ENCODE data around the gene GOLPH3. TPM values are rescaled to one million over a fixed set of nuclear protein-coding genes. Genes with fewer than 3 reads are reported as not detected.

The GOLPH3 gene
- total RNA-seq, 1 donor from 2014 or later: 72.9 TPM

- TF ChIP-seq CTCF (conservative IDR thresholded peaks at IDR 0.05): no peak
- DNase-seq (ENCODE audit: extremely low spot score, unreplicated experiment): no peak
- H3K9me3 Mint-ChIP-seq: no peaks in the 10 kb centered on the region
- H3K36me3 Mint-ChIP-seq: no peaks in the 10 kb centered on the region
- H3K27ac Mint-ChIP-seq: no peak overlapping the region
- peaks cover 4% of the 10 kb centered on the region for H3K4me1 Mint-ChIP-seq (ENCODE audit: unreplicated experiment)
- H3K27me3 Mint-ChIP-seq: no peaks in the 10 kb centered on the region
- H3K4me3 Mint-ChIP-seq: no peak overlapping the region
Observed at GRCh38 chr5:32207355-32207634, 33.2 kb upstream of the GOLPH3 start.

- no peaks in the 10 kb centered on the region for H3K9me3 Mint-ChIP-seq
- H3K36me3 Mint-ChIP-seq: no peaks in the 10 kb centered on the region
- H3K27me3 Mint-ChIP-seq: no peaks in the 10 kb centered on the region
- TF ChIP-seq CTCF (conservative IDR thresholded peaks at IDR 0.05): no peak
- peaks cover 4% of the 10 kb centered on the region for H3K4me1 Mint-ChIP-seq (ENCODE audit: unreplicated experiment)
- H3K4me3 Mint-ChIP-seq: no peak overlapping the region
- no peak for DNase-seq (ENCODE audit: extremely low spot score, unreplicated experiment)
- no peak overlapping the region for H3K27ac Mint-ChIP-seq
Observed at GRCh38 chr5:32206509-32207354, 32.6 kb upstream of the GOLPH3 start.

GRCh38 chr5:32206053-32206452 lies 31.9 kb upstream of the GOLPH3 start:
- Mint-ChIP-seq H3K4me3 (no peak overlapping the region), H3K27me3 (no peaks in the 10 kb centered on the region), H3K27ac (no peak overlapping the region), H3K9me3 (no peaks in the 10 kb centered on the region), H3K36me3 (no peaks in the 10 kb centered on the region), H3K4me1 (ENCODE audit: unreplicated experiment) (peaks cover 4% of the 10 kb centered on the region)
- DNase-seq (ENCODE audit: extremely low spot score, unreplicated experiment): no peak
- TF ChIP-seq CTCF (conservative IDR thresholded peaks at IDR 0.05): no peak

GRCh38 chr5:32202394-32202793 lies 28.3 kb upstream of the GOLPH3 start:
- Mint-ChIP-seq H3K4me1 (ENCODE audit: unreplicated experiment) (no peaks in the 10 kb centered on the region), H3K27me3 (no peaks in the 10 kb centered on the region), H3K9me3 (no peaks in the 10 kb centered on the region), H3K36me3 (no peaks in the 10 kb centered on the region), H3K4me3 (no peak overlapping the region), H3K27ac (no peak overlapping the region)
- no peak for TF ChIP-seq CTCF (conservative IDR thresholded peaks at IDR 0.05)
- DNase-seq (ENCODE audit: extremely low spot score, unreplicated experiment): no peak

- no peaks in the 10 kb centered on the region for H3K27me3 Mint-ChIP-seq
- no peaks in the 10 kb centered on the region for H3K4me1 Mint-ChIP-seq (ENCODE audit: unreplicated experiment)
- TF ChIP-seq CTCF (conservative IDR thresholded peaks at IDR 0.05): no peak
- H3K27ac Mint-ChIP-seq: peak overlapping the region; percentile 44
- no peaks in the 10 kb centered on the region for H3K36me3 Mint-ChIP-seq
- no peak for DNase-seq (ENCODE audit: extremely low spot score, unreplicated experiment)
- no peak overlapping the region for H3K4me3 Mint-ChIP-seq
- H3K9me3 Mint-ChIP-seq: no peaks in the 10 kb centered on the region
Observed at GRCh38 chr5:32201122-32201753, 27.1 kb upstream of the GOLPH3 start.

Data from type B pancreatic cell (in vitro differentiated cells).